ENCODE results near the gene INPP5B.

GRCh38 chr1:37825506-37825905, 121.3 kb downstream of the INPP5B start:
- TF ChIP-seq POLR2A (IDR thresholded peaks at IDR 0.05), result no peak
- TF ChIP-seq CTCF (IDR thresholded peaks at IDR 0.05), result no peak

All from heart left ventricle (tissue), 13 donors.